ENCODE data around the gene UBE2Z. TPM values are rescaled to one million over a fixed set of nuclear protein-coding genes. Genes with fewer than 3 reads are reported as not detected.

UBE2Z gene
- total and polyA plus RNA-seq, 2 of the 13 experiments (the other 11 are each of a cell fraction or from before 2014, with no cell fraction given): 63.2 to 122 TPM

DNA sequence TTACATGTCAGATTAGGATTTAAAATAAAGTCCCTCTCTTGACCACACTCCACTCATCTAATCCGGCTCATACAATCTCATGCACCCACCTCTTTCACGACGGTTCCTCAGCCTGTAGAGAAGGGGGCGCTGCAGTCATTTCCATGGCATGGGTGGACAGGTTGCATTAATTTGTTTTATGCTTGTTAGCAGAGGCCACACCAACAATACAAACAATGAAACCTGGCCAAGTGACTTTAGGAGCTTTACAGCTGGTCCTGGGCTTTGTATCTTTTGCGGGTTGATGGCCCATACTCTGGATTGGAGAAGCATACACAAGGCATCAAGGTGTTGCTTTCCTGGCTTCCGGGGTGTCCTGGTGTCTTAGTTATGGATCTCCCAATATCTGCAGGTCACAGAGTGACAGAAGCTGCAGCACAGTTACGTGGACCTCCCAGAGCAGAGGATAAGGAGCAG, 46.1 kb downstream of the UBE2Z start (continued):
- TF ChIP-seq PITX1 (CRISPR knock-in tag; IDR thresholded peaks at IDR 0.05): peak; percentile 65; the same call in 1 of the 2 replicates
- peak; percentile 99 for TF ChIP-seq RAD21 (CRISPR knock-in tag; IDR thresholded peaks at IDR 0.05)
- peak; percentile 62; the same call in 1 of the 2 replicates for TF ChIP-seq ZNF205 (CRISPR knock-in tag; IDR thresholded peaks at IDR 0.05)
- TF ChIP-seq TFAP4 (IDR thresholded peaks at IDR 0.05; ENCODE audit: borderline replicate concordance, low read depth): no peak
- no peak for TF ChIP-seq SMAD9 (CRISPR knock-in tag; IDR thresholded peaks at IDR 0.05)
- no peak; the same call in 1 of the 2 replicates for TF ChIP-seq ZNF232 (CRISPR knock-in tag; IDR thresholded peaks at IDR 0.05; ENCODE audit: borderline replicate concordance)
- no peak for TF ChIP-seq ZBTB38 (CRISPR knock-in tag; IDR thresholded peaks at IDR 0.05)
- no peak for TF ChIP-seq ZFP36 (IDR thresholded peaks at IDR 0.05; ENCODE audit: borderline replicate concordance, low read depth, low read length, partially characterized antibody)
- peak; percentile 58; the same call in 1 of the 2 replicates for TF ChIP-seq ZMYM3 (CRISPR knock-in tag; IDR thresholded peaks at IDR 0.05)
- TF ChIP-seq ZNF557 (CRISPR knock-in tag; IDR thresholded peaks at IDR 0.05): no peak
- TF ChIP-seq, protein P1, sequence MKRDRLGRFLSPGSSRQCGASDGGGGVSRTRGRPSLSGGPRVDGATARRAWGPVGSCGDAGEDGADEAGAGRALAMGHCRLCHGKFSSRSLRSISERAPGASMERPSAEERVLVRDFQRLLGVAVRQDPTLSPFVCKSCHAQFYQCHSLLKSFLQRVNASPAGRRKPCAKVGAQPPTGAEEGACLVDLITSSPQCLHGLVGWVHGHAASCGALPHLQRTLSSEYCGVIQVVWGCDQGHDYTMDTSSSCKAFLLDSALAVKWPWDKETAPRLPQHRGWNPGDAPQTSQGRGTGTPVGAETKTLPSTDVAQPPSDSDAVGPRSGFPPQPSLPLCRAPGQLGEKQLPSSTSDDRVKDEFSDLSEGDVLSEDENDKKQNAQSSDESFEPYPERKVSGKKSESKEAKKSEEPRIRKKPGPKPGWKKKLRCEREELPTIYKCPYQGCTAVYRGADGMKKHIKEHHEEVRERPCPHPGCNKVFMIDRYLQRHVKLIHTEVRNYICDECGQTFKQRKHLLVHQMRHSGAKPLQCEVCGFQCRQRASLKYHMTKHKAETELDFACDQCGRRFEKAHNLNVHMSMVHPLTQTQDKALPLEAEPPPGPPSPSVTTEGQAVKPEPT (CRISPR knock-in tag; IDR thresholded peaks at IDR 0.05; ENCODE audit: low read depth): no peak
- 0 out of 2 replicates have a peak, but pooled peaks have one; percentile 33 for TF ChIP-seq KAT7 (CRISPR knock-in tag; IDR thresholded peaks at IDR 0.05; ENCODE audit: borderline replicate concordance)
- no peak; the same call in 1 of the 2 replicates for TF ChIP-seq MYC (CRISPR knock-in tag; IDR thresholded peaks at IDR 0.05; ENCODE audit: borderline replicate concordance)
- TF ChIP-seq ZNF781 (CRISPR knock-in tag; IDR thresholded peaks at IDR 0.05; ENCODE audit: borderline replicate concordance, not compliant biosample characterization): no peak
- no peak for TF ChIP-seq FOSL1 (CRISPR knock-in tag; IDR thresholded peaks at IDR 0.05; ENCODE audit: borderline replicate concordance)
- no peak for TF ChIP-seq ATAD3A (CRISPR knock-in tag; IDR thresholded peaks at IDR 0.05)
- peak; percentile 73 for TF ChIP-seq SAP130 (CRISPR knock-in tag; IDR thresholded peaks at IDR 0.05; ENCODE audit: low read depth)
- TF ChIP-seq KDM6A (CRISPR knock-in tag; IDR thresholded peaks at IDR 0.05; ENCODE audit: low read depth): no peak
- no peak for TF ChIP-seq EEA1 (CRISPR knock-in tag; IDR thresholded peaks at IDR 0.05; ENCODE audit: borderline replicate concordance)
- TF ChIP-seq, protein P2, sequence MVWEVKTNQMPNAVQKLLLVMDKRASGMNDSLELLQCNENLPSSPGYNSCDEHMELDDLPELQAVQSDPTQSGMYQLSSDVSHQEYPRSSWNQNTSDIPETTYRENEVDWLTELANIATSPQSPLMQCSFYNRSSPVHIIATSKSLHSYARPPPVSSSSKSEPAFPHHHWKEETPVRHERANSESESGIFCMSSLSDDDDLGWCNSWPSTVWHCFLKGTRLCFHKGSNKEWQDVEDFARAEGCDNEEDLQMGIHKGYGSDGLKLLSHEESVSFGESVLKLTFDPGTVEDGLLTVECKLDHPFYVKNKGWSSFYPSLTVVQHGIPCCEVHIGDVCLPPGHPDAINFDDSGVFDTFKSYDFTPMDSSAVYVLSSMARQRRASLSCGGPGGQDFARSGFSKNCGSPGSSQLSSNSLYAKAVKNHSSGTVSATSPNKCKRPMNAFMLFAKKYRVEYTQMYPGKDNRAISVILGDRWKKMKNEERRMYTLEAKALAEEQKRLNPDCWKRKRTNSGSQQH (CRISPR knock-in tag; IDR thresholded peaks at IDR 0.05; ENCODE audit: low read depth): no peak
- TF ChIP-seq NR2F2 (IDR thresholded peaks at IDR 0.05; ENCODE audit: borderline replicate concordance, low read depth): peak; percentile 58; the same call in 1 of the 2 replicates
- TF ChIP-seq STAT5B (CRISPR knock-in tag; IDR thresholded peaks at IDR 0.05): no peak
- no peak for TF ChIP-seq ZSCAN31 (CRISPR knock-in tag; IDR thresholded peaks at IDR 0.05; ENCODE audit: low read depth)
- peak; percentile 50; the same call in 1 of the 2 replicates for TF ChIP-seq TBX2 (CRISPR knock-in tag; IDR thresholded peaks at IDR 0.05; ENCODE audit: borderline replicate concordance)
- no peak for TF ChIP-seq ZNF816 (CRISPR knock-in tag; IDR thresholded peaks at IDR 0.05; ENCODE audit: borderline replicate concordance)
- TF ChIP-seq HMG20B (CRISPR knock-in tag; conservative IDR thresholded peaks at IDR 0.05): no peak
- TF ChIP-seq ZNF614 (CRISPR knock-in tag; IDR thresholded peaks at IDR 0.05; ENCODE audit: borderline replicate concordance): no peak

Measured in HepG2 (cell line).